GM21529 (cell line): ENCODE results near the gene LYAR.
"Not testable (repeated sequence)": the region's sequence is repeated elsewhere in the genome, so short reads cannot be mapped to it uniquely, and the experiment has no call there.

ENCODE experiments used
- ATAC-seq: cut with Tn5 transposase; IDR thresholded peaks from one replicate; pipeline ENCODE4 v1.9.1; 2021; ENCODE audit not compliant: unreplicated experiment

LYAR gene

GRCh38 chr4:4267981-4268380, 22.0 kb downstream of the LYAR start:
- no peak for ATAC-seq

- ATAC-seq: peak; percentile 80
Observed at GRCh38 chr4:4260185-4260751, 29.7 kb downstream of the LYAR start.

- no peak for ATAC-seq
Observed at GRCh38 chr4:4259484-4260100, 30.4 kb downstream of the LYAR start.

DNA sequence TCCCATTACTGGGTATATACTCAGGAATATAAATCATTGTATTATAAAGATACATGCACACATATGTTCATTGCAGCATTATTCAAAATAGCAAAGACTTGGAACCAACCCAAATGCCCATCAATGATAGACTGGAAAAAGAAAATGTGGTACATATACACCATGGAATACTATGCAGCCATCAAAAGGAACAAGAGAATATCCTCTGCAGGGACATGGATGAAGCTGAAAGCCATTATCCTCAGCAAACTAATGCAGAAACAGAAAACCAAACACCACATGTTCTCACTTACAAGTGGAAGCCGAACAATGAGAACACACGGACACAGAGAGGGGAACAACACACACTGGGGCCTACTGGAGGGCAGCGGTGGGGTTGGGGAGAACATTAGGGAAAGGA, 32.2 kb downstream of the LYAR start:
- ATAC-seq: not testable (repeated sequence)

DNA sequence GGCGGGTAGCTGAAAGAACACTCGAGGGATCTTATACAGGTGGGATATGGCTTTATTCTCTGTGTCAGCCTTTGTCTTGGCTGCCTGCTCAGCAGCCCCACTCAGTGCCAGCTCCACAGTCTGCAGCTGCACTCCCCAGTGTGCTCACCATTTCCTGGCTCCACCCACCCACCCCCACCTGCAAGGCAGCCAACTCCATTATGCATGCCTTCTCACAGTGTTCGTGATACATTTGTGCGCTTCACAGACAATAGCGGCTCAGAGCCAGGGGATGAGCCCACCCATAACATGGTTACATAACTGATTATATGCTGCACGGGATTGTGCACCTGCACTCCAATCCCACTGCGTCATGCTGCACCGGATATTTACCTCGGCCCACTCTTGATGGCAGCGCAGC, 33.2 kb downstream of the LYAR start:
- ATAC-seq: no peak

- ATAC-seq: no peak
Observed at GRCh38 chr4:4254666-4255065, 35.3 kb downstream of the LYAR start.

- no peak for ATAC-seq
Observed at GRCh38 chr4:4254199-4254598, 35.8 kb downstream of the LYAR start.

DNA sequence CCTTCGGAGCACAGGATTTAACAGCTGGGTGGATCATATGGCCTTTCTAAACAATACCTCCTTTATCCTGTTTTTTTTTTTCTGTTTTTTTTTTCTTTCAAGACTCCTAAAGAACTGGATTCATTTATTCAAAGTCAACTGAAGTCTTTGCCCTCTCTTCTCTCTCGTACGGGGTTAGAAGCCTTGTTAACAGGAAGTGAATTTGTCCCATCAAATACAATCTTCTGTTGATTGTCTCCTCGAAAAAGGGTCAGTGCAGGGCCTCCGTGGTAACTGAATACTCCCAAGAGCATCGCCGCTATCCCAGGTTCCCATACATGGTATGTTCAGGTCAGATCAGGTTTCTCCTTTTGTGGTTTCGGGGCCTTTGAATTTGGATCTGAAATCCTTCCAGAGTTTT, 40.1 kb downstream of the LYAR start:
- ATAC-seq: no peak

DNA sequence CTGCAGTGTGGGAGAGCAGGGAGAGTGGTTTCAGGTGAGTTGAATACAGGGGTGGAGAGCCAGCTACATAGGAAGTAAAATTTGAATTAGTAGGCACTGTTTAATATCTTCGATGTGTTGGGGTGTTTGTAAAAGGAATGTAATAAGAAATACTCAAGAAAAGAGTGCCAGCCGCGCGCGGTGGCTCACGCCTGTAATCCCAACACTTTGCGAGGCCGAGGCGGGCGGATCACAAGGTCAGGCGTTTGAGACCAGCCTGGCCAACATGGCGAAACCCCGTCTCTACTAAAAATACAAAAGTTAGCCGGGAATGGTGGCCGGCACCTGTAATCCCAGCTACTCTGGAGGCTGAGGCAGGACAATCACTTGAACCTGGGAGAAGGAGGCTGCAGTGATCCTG, 40.6 kb downstream of the LYAR start:
- ATAC-seq: not testable (repeated sequence)

GRCh38 chr4:4248885-4249203, 41.1 kb downstream of the LYAR start:
- no peak for ATAC-seq

- ATAC-seq: peak; percentile 96
Observed at GRCh38 chr4:4248029-4248884, 41.7 kb downstream of the LYAR start, which contains the start of gene TMEM128. TSS of gene TMEM128 (minus strand) at chr4:4248223. CDS start at chr4:4248202, 21 bp downstream.

DNA sequence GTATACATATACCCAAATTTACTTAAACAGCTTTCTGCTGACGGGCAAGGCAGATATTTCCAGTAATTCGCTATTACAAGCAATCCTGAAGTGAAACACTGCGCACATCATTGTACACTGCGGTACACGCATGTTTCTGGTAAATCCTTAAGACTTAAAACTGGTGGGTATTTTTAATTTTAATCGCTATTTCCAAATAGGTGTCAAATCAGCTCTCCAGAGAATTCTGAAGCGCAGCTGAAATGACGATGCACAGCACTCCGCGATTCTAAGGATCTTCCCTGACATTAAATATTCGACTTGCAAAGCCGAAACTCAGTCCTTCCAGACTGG, 42.3 kb downstream of the LYAR start:
- peak; percentile 1 for ATAC-seq

DNA sequence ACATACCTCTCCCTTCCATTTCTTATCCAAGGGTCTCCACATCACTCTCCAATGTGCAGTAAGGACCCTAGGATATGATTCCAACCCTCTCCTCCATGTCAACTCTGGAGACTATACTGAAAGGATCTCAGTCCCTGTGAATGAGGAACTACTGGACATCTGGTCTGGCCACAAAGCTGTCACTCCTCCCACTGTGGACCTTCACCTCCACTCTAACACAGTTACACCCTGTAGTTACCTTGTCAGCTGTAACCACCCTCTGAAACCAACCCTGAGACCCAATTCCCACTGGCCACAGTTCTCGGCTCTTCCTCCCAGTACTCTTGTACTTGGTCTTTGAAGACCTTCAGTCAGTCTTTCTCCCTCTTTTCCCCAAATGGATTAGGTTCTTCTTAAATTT, 44.8 kb downstream of the LYAR start:
- no peak for ATAC-seq

- ATAC-seq: not testable (repeated sequence)
Observed at GRCh38 chr4:4239551-4239950, 50.4 kb downstream of the LYAR start.

DNA sequence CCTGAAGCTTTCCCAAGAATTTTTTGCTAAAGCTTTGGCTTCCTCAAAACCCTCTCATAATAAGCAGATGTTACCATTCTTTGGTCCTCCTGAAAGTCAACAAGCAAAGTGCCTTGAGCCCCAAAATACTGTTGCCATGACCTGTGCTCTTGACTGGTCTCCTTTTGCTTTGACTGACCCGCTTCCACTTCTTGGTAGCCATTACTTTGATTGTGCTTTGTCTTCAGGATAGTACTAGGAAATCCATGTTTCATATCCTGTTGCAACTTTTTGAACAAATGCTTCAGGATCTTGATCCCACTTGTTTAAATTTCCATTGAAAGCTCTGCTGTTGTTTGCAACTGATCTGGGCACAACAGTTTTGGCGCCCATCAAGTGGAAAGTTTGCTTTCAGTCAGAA, 56.3 kb downstream of the LYAR start:
- ATAC-seq: no peak

DNA sequence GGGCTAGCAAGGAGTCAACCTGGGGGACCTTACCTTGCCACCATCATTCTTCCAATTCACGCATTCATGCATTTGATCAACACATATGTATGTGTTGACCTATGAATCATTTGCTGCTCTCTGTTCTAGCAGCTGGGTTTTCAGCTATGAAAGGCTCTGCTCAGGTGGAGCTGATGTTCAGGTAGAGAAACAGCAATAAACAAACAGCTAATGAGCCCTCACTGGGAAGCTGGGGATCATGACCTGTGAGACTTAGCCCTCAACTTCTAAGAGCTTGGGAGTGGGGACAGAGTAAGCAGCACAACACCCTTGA, 61.6 kb downstream of the LYAR start:
- ATAC-seq: no peak

DNA sequence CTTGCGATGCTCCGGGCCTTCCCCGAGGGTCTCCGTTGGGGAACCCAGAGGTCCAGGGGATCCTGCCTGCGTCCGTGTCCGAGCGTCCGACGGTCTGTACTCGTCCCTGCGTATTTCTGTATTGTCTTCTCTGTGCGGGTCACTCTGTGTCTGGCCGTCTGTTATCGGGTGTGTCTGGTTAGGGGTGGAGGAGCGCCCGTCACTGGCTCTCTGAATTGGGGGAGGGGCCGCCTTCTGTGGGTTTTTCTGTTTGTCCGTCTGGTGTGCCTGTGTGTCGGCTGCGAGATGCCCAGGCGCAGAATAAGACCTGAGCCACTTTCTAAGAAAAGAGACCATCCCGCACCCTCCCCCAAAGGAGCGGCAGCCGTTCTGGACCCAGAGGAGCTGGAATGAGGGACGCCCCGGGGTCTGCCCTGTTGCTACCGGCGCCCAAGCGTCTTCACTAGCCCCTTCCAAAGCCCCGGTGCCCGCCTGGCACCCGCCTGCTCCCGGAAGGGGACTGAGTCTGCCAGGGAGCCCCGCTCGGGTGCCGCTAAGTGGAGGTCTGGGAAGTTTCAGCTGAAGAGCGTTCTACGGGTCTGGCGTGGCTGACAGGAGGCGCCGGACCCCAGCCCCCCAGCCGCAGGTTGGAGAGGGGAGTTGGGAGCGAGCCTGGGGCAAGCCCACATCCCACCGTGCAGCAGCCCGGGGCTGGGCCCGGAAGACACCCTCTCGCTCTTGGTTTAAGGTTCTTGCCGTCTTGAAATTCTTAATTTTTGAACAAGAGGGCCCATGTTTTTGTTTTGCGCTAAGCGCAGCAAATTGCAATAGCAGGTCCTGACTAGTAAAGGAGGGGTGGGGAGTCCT, 62.2 kb downstream of the LYAR start:
- no peak for ATAC-seq

DNA sequence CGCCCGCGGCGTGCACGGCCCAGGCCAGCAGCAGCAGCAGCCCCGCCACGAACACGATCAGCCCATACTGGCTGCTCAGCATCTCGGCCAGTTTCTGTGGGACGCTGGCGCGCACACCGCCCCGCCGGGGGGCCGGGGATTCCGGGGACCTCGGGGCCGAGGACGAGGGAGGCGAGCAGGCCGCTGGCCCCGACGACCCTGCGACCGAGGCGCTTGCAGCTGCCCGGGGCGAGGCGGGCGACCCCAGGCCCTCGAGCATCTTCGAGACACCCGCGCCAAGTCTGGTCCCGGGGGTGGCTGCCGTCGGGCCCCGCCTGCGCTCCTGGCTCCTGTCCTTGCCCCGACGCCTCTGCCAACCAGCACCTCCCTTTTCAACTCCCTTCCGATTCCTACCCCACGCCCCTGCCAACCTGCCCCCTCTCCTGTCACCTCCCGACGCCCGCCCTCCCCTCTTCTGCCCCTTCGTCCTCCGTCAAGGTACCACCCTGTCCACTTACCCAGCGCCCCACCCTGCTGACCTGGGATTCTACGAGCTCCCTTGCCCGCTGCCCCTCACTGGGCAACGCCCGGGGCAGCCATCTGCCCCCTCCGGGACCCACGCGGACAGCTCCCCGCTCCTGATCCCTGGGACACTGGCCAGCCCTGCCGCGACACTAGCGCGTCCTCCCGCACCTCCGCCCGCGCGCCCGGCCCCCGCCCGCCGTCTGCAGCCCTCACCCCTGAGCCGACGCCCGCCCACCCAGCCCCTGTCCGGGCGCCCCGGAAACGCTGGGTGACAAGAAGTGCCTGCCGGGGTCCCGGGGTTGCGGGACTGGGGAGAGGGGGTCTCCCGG, 63.1 kb downstream of the LYAR start, which contains the start of gene OTOP1:
Gene OTOP1 (minus strand): TSS at position 324 of the 833 bp plus-strand sequence. CDS start 65 bp downstream, at position 259.
- no peak for ATAC-seq

GRCh38 chr4:4225915-4226605, 63.9 kb downstream of the LYAR start:
- ATAC-seq: no peak
